ENCODE measurements around the gene FBXL13.
A peak's percentile ranks its signal among the peaks of the same experiment; 100 is the strongest.
"Not testable (repeated sequence)": the region's sequence is repeated elsewhere in the genome, so short reads cannot be mapped to it uniquely, and the experiment has no call there.

Gene FBXL13

DNA sequence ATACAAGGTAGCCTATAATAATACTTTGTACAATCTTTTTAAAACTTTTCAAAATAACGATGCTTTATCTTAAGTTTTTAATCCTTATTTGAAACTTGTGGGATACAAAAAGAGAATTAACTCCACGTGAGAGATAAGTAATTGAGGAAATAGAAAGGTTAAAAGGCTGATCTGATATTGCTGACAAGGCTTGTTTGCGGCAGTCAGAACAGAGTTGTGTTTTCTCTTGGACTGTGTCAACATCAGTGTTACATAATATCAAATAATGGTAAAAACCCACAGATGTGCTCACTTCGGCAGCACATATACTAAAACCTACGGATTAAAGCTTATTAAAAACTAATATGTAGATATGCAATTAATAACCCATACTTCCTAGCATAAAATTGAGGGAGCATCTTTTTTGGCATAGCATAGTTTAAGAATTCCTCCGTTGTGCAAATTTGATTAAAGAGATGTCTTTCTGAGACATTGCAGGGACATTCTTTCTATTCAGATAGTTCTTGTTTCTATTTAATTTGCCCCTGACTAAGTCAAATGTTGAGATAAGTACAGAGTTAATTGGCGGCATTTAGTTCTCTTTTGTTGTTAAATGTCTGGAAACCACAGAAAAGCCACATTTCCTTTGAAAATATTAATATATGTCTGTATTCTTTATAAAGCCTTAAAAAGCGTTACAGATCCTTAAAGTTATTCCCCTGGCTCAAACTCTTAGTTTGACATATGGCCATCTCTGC is 262.5 kb downstream of the FBXL13 start:
- peak; percentile 19 to 67 (median 42) for DNase-seq

DNA sequence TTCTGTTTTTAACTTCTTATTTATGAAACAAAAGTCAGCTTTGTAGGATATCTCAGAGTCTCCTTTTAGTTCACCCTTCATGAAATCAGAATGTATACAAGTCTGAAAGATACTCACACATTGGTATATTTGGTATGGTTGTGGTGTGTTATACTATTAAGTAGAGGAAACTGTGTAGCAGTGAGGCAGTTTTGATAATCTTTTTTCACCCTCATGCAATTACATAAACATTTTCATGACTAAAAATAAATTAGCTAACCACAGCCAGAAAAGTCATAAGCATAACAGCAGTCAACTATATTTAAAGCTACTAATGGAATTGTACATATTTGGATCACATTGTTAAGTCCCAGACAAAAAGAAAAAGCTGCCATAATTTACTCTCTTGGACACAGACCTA is 263.7 kb downstream of the FBXL13 start:
- DNase-seq: no peak

DNA sequence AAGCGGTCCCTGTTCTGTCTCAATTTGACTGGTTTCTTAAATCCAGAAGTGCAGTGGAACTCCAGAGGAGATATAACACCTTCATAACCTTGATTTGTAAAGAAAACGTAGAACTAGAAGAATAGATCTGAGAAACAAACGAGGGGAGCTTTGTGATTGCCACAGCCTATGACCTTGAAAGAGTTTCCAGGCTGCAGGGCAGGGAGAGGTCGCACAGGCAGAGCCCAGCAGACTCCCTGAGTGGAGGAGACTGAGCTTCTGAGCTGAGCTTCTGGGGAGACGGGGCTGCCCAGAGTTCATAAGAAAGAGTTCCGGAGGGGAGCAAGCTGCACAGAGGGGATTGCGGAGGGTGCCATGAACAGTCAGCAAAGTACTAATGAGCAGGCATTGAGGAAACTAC is 268.0 kb downstream of the FBXL13 start:
- DNase-seq: no peak

DNA sequence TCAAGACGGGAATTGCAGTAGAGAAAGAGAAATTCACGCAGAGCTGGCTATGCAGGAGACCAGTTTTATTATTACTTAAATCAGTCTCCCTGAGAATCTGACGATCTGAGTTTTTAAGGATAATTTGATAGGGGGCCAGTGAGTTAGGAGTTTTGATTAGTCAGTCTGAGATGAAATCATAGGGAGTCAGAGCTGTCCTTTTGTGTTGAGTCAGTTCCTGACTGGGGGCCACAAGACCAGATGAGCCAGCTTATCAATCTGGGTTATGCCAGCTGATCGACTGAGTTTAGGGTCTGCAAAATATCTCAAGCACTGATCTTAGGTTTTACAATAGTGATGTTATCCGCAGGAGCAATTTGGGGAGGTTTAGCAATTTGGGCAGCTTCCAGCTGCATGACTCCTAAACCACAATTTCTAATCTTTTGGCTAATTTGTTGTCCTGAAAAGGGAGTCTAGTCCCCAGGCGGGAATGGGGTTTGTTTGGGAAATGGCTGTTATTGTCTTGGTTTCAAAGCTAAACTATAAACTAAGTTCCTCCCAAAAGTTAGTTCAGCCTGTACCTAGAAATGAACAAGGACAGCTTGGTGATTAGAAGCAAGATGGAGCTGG is 278.5 kb downstream of the FBXL13 start:
- not testable (repeated sequence) for DNase-seq

DNA sequence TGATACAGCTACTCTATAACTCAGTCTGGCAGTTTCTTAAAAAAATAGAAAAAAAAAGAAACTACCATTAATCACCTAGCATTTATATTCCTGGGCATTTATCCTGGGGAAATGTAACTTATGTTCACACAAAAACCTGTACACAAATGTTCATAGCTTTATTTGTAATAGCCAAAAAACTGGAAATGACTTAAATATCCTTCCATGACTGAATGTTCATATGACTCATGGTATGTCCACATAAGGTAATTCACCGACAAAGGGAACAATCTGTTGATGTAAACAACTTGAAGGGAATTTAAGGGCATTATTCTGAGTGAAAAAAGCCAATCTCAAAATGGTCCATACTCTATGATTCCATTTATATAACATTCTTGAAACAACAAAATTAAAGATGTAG is 280.0 kb downstream of the FBXL13 start:
- DNase-seq: peak in 2 of 4 experiments; percentile 40 to 44

DNA sequence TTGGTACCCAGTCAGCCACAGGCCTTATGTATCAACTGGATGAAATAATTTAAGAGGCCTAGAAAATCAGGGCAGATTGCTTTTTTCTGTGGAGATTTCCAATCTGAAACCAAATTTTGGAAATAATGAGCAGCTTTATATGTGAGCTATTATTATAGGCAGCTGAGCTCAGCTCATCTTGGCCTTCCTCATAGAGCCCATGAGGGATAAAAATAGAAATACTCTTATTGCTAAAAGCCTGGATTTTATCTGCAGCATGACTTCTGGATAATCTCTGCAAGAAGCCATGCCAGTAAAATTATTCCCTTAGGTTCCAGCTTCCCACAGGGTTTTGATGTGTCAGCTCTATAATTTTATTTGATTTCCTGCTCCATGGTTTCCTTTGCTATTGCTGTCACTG is 282.8 kb downstream of the FBXL13 start:
- not testable (repeated sequence) for DNase-seq

DNA sequence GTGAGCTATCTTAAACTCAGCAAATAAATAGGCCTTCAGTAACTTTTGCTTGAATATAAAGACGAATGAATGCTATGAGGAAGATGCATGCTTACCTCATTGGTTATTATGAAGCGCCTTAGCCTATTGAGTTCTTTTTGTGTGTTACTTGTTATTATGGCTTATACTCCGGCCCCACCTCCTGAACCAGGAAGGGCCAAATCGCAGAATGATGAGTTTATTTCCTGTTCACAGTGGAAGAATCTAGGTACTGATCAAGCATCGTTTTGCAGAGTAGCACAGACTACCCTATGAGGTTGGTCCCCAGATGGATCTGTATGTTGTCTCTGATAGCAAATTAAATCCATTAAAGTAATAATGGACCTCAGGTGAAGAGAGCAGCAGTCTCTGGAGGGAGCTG is 283.2 kb downstream of the FBXL13 start:
- not testable (repeated sequence) for DNase-seq

DNA sequence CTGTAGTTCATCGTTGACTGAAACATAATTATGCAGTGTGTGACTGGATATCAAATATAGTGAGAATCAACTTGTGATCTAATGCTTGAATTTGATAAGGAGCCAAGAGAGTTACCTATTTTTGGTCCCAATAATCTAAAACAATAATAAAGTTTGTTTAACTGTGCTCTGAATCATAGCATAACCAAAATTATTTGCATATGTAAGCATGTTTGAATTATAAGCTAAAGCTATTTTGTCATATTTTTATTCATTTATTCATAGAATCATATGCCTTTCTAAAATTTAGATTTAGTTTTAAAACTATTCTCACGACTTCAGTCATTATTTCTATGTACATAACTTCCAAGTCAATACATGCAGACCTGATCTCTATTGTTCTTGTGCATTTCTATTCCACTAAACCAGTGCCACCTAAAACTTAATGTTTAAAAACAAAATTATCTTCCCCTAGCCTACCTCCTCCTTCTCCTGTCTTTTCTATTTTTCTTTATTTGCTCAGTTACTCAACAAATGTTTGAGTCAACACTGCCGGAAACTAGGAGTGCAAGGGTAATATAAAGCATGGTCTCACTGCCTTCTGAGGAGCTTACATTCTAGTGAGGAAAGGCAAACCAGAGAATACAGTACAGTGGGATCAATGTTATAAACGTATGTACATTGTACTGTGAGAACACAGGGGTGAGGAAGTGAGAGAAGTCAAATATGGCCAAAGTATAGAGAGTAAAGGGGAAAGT is 284.1 kb downstream of the FBXL13 start:
- not testable (repeated sequence) for DNase-seq

DNA sequence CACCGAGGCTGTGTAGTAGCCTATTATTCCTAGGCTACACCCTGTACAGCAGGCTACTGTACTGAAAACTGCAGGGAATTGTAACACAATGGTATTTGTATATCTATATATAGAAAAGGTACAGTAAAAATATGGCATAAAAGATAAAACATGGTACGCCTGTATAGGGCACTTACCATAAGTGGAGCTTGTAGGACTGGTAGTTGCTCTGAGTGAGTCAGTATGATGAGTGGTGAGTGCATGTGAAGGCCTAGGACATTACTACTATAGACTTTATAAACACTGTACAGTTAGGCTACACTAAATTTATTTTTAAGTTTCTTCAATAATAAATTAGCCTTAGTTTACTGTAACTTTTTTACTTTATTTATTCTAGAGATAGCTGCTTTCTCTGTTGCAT is 285.8 kb downstream of the FBXL13 start:
- DNase-seq: not testable (repeated sequence)

DNA sequence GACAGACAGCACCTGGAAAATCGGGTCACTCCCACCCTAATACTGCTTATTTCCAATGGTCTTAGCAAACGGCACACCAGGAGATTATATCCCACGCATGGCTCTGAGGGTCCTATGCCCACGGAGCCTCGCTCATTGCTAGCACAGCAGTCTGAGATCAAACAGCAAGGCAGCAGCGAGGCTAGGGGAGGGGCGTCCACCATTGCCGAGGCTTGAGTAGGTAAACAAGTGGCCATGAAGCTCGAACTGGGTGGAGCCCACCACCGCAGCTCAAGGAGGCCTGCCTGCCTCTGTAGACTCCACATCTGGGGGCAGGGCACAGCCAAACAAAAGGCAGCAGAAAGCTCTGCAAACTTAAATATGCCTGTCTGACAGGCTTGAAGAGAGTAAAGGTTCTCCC is 293.7 kb downstream of the FBXL13 start:
- DNase-seq: not testable (repeated sequence)

DNA sequence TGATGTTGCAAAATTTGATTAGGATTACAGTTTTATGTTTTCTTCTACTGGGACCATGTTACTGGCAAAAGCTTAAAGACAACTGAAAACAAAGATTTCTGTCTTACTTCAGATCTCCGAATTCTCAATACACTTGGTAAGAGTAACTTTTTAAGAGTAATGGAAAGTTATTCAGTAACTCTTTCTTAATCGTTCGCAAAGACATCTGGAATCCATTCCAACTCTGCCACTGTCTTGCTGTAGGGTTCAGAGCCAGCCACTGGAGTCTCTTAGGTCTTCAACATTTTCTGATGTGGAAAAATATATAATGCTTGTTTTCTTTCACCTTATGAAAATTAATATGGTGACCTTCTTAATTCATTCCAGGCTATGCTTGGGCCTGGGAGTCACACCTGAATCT is 295.9 kb downstream of the FBXL13 start:
- not testable (repeated sequence) for DNase-seq

DNA sequence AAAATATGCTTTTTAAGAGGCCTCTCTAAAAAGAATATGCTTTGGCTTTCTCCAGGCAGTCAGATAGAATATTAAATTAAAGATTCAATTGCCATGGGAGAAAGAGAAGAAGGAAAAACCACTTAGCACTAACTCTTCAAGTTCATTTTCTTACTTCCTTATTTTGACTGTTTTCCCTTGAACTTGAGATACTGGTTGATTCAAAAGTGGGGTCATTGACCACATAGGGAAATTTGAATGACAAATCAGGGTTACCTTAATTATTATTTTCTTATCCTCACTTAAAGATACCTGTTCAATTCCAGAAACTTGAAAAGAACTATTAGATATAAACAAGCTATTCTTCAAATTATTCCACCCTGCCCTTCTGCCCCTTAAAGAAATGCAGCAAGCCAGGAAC is 298.4 kb downstream of the FBXL13 start:
- peak in 1 of 4 experiments; percentile 11 for DNase-seq

DNA sequence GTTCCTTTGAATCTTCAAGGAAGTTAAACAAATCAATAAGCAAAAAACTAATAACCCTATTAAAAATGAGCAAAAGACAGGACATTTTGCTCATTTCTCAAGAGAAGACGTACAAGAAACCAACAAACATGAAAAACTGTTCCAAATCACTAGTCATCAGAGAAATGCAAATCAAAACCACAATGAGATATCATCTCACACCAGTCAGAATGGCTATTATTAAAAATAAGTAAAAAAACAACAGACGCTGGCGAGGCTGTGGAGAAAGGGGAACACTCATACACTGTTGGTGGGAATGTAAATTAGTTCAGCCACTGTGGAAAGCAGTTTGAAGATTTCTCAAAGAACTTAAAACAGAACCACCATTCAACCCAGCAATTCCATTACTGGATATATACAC is 304.1 kb downstream of the FBXL13 start:
- DNase-seq: not testable (repeated sequence)

DNA sequence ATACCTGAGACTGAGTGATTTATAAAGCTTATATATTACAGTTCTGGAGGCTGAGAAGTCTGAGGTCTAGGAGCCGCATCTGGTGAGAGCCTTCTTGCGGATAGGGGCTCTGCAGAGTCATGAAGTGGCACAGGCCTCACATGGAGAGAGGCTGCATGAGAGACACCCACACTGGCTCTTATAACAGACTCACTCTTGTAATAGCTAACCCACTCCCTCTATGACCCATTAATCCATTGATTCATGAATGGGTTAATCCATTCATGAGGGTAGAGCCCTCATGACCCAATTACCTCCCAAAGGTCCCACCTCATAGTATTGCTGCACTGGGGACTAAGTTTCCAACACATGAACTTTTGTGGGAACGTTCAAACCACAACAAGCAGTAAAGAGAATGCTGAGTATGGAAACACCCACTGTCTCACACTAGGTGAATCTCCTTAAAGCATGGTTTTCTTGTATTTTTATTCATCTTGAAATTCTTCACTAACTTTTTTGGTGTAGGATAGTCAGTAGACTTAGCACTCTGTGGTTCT is 304.9 kb downstream of the FBXL13 start:
- not testable (repeated sequence) for DNase-seq

DNA sequence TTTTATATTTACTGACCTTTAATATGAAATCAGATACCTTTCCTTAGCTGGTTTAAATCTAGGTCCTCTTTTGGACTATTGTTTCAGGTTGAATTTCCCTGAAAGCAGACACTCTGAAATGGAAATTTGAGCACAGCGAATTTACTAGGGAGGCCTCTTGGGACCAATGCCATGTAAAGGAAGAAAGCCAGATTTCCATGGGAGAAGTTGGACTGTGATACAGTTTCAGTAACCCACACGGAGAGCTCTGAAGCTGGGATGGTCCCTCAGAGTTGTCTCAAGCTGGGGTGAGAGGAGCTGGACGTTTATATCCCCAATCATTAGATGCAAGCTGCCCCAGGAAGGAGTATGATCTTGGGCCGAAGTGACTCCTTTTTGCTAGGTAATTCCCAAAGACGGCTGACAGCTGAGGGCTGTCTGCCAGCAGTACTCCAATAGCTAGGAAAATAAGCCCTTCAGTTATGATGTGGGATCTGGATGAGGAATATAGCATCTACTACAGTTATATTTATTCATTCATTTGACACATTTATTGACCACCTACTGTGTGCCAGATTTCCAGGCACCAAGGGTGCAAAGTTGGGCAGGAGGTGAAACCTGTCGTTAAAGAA is 311.2 kb downstream of the FBXL13 start:
- not testable (repeated sequence) for DNase-seq
